Neural cell (in vitro differentiated cells): ENCODE results near the gene PRRX2. TPM values are rescaled to one million over a fixed set of nuclear protein-coding genes. Genes with fewer than 3 reads are reported as not detected.

ENCODE experiments used
- H2AFZ ChIP-seq: fragments of 200-600, 300-800 bp; sonication (generic), shearing (Covaris generic); 2 replicates; pipeline ENCODE4 v1.6.0; 2014; ENCODE audit warnings: low read depth, mild to moderate bottlenecking, antibody characterized with exemption, low read length, moderate library complexity
- H3F3A ChIP-seq: fragments of 200-600 bp; shearing (Covaris generic); 2 replicates; pipeline ENCODE4 v1.6.1; 2016; ENCODE audit warnings: mild to moderate bottlenecking, moderate library complexity, mixed read lengths, antibody characterized with exemption, low read length; ENCODE audit not compliant: insufficient read depth, poor library complexity, severe bottlenecking
- H3K27ac ChIP-seq: fragments of 200-600, 300-800 bp; sonication (generic), shearing (Covaris generic); 2 replicates; pipeline ENCODE4 v1.5.1; 2014; ENCODE audit warnings: mild to moderate bottlenecking, low read length, moderate library complexity
- H3K27me3 ChIP-seq: fragments of 300-800, 200-600 bp; sonication (generic), shearing (Covaris generic); 2 replicates; pipeline ENCODE4 v1.6.0; 2014; ENCODE audit warnings: mild to moderate bottlenecking, low read depth, low read length, moderate library complexity; ENCODE audit not compliant: insufficient read depth
- H3K36me3 ChIP-seq: fragments of 300-800, 200-600 bp; sonication (generic), shearing (Covaris generic); 2 replicates; pipeline ENCODE4 v1.5.1; 2014; ENCODE audit warnings: mild to moderate bottlenecking, antibody characterized with exemption, low read length, moderate library complexity; ENCODE audit not compliant: insufficient read depth
- H3K4me2 ChIP-seq: fragments of 300-800, 200-600 bp; sonication (generic), shearing (Covaris generic); 2 replicates; pipeline ENCODE4 v1.6.0; 2014; ENCODE audit warnings: mild to moderate bottlenecking, low read length
- H3K4me3 ChIP-seq: fragments of 300-800, 200-600 bp; sonication (generic), shearing (Covaris generic); 2 replicates; pipeline ENCODE4 v1.5.1; 2014; ENCODE audit warnings: mild to moderate bottlenecking, low read length, moderate library complexity
- H3K79me2 ChIP-seq: fragments of 200-600 bp; shearing (Covaris generic); replicated peaks from 2 replicates; pipeline ENCODE4 v1.6.0; 2014; ENCODE audit warnings: mild to moderate bottlenecking, low read length, moderate library complexity; ENCODE audit not compliant: insufficient read depth
- H3K9ac ChIP-seq: fragments of 300-800, 200-600 bp; sonication (generic), shearing (Covaris generic); 2 replicates; pipeline ENCODE4 v1.6.1; 2016; ENCODE audit warnings: mild to moderate bottlenecking, low read length, mixed read lengths
- H3K9me2 ChIP-seq: fragments of 200-600 bp; shearing (Covaris generic); 2 replicates; pipeline ENCODE4 v1.6.1; 2016; ENCODE audit warnings: mild to moderate bottlenecking, low read length, mixed read lengths; ENCODE audit not compliant: insufficient read depth
- H3K9me3 ChIP-seq: fragments of 200-600, 300-800 bp; sonication (generic), shearing (Covaris generic); 2 replicates; pipeline ENCODE4 v1.6.1; 2016; ENCODE audit warnings: mild to moderate bottlenecking, mixed run types, low read length, moderate library complexity, mixed read lengths
- H4K20me1 ChIP-seq: fragments of 200-600 bp; shearing (Covaris generic); 2 replicates; pipeline ENCODE4 v1.6.1; 2016; ENCODE audit warnings: mild to moderate bottlenecking, mixed run types; ENCODE audit not compliant: insufficient read depth
- CTCF ChIP-seq: fragments of 450-650 bp; IDR thresholded peaks from 2 replicates; pipeline ENCODE4 v1.5.1; 2014; ENCODE audit warnings: antibody characterized with exemption, mild to moderate bottlenecking, moderate library complexity; ENCODE audit not compliant: poor library complexity, severe bottlenecking
- EP300 ChIP-seq: fragments of 450-650 bp; conservative IDR thresholded peaks from 2 replicates; pipeline ENCODE4 v1.6.1; 2014; ENCODE audit warnings: antibody characterized with exemption, mild to moderate bottlenecking, moderate library complexity; ENCODE audit not compliant: poor library complexity, severe bottlenecking
- EZH2 ChIP-seq: fragments of 200-600, 300-800 bp; shearing (Covaris generic), sonication (generic); IDR thresholded peaks from 2 replicates; pipeline ENCODE4 v1.6.1; 2014; ENCODE audit warnings: antibody characterized with exemption, low read length, borderline replicate concordance, mild to moderate bottlenecking; ENCODE audit not compliant: insufficient read depth, poor library complexity, severe bottlenecking
- MXI1 ChIP-seq: fragments of 450-650 bp; conservative IDR thresholded peaks from 2 replicates; pipeline ENCODE4 v1.6.1; 2014; ENCODE audit warnings: antibody characterized with exemption, mild to moderate bottlenecking; ENCODE audit not compliant: poor library complexity, severe bottlenecking
- POLR2AphosphoS5 ChIP-seq: IDR thresholded peaks from 2 replicates; pipeline ENCODE4 v1.6.1; 2012
- RAD21 ChIP-seq: fragments of 450-650 bp; conservative IDR thresholded peaks from 2 replicates; pipeline ENCODE4 v1.6.1; 2014; ENCODE audit warnings: antibody characterized with exemption, mild to moderate bottlenecking, moderate library complexity
- REST ChIP-seq: IDR thresholded peaks from 2 replicates; pipeline ENCODE4 v1.6.1; 2012; ENCODE audit warnings: borderline replicate concordance
- SMC3 ChIP-seq: fragments of 450-650 bp; conservative IDR thresholded peaks from 2 replicates; pipeline ENCODE4 v1.6.1; 2014; ENCODE audit warnings: antibody characterized with exemption, mild to moderate bottlenecking, moderate library complexity; ENCODE audit not compliant: poor library complexity
- TAF1 ChIP-seq: IDR thresholded peaks from 2 replicates; pipeline ENCODE4 v1.6.1; 2012; ENCODE audit warnings: low read depth
- polyA plus RNA-seq: library from polyadenylated mRNA; depleted of rRNA; stranded (reverse); fragments of >200 nt; gene quantifications from 2 replicates; pipeline ENCODE4 v1.2.3, GENCODE V29; 2014

The PRRX2 gene
- polyA plus RNA-seq, 1 donor from 2014 or later, result not detected

GRCh38 chr9:129724456-129725190 is 59.2 kb downstream of the PRRX2 start:
- H4K20me1 ChIP-seq, result no peaks in the 10 kb centered on the region
- no peaks in the 10 kb centered on the region for H3K27me3 ChIP-seq
- H2AFZ ChIP-seq, result no peak overlapping the region
- no peaks in the 10 kb centered on the region for H3K36me3 ChIP-seq
- no peak overlapping the region for H3K9ac ChIP-seq
- TF ChIP-seq EZH2, result no peak
- TF ChIP-seq RAD21, result no peak
- TF ChIP-seq MXI1, result no peak
- no peak for TF ChIP-seq TAF1
- no peak for TF ChIP-seq SMC3
- no peak for TF ChIP-seq POLR2AphosphoS5
- no peak for TF ChIP-seq EP300
- TF ChIP-seq CTCF, result no peak
- no peaks in the 10 kb centered on the region for H3F3A ChIP-seq
- no peak overlapping the region for H3K4me3 ChIP-seq
- H3K27ac ChIP-seq, result no peak overlapping the region
- no peaks in the 10 kb centered on the region for H3K9me2 ChIP-seq
- no peaks in the 10 kb centered on the region for H3K79me2 ChIP-seq
- no peak overlapping the region for H3K4me2 ChIP-seq
- H3K9me3 ChIP-seq, result no peaks in the 10 kb centered on the region

DNA sequence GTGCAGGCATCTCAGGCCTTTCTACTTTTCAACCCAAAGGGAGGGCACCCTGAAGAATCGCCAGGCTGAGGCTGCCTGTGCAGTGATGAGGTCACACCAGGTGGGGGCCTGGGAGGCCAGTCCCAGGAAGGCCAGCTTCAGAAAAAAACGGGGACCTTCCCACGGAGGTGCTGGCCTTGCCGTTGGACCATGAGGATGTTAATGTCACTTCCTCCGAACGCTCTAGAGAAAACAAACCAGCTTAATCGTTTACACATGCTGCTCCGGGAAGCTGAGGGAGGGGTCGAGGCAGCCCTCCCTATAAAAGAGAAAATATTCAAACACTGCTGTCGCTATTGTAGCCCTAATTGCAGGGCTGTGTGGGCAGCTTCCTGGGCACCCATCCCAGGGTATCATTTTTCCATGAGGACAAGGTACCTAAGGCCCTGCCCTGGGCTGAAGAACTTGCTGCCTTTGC is 60.4 kb downstream of the PRRX2 start:
- no peaks in the 10 kb centered on the region for H3K9me3 ChIP-seq
- H3K27me3 ChIP-seq, result no peaks in the 10 kb centered on the region
- no peaks in the 10 kb centered on the region for H3F3A ChIP-seq
- no peak overlapping the region for H3K4me2 ChIP-seq
- no peaks in the 10 kb centered on the region for H4K20me1 ChIP-seq
- H2AFZ ChIP-seq, result no peak overlapping the region
- no peak for TF ChIP-seq EP300
- TF ChIP-seq POLR2AphosphoS5, result no peak
- TF ChIP-seq CTCF, result no peak
- TF ChIP-seq RAD21, result no peak
- no peak for TF ChIP-seq EZH2
- no peak for TF ChIP-seq TAF1
- TF ChIP-seq SMC3, result no peak
- no peak for TF ChIP-seq REST
- TF ChIP-seq MXI1, result no peak
- H3K79me2 ChIP-seq, result no peaks in the 10 kb centered on the region
- no peak overlapping the region for H3K9ac ChIP-seq
- no peak overlapping the region for H3K4me3 ChIP-seq
- H3K27ac ChIP-seq, result no peak overlapping the region
- H3K9me2 ChIP-seq, result no peaks in the 10 kb centered on the region
- H3K36me3 ChIP-seq, result no peaks in the 10 kb centered on the region
